ENCODE results near the gene REXO1. TPM values are rescaled to one million over a fixed set of nuclear protein-coding genes. Genes with fewer than 3 reads are reported as not detected.

Gene REXO1
- total and polyA plus RNA-seq, 9 of the 15 experiments (the other 6 are each of a cell fraction or from before 2014, with no cell fraction given), result 0.04 to 63.3 (median 15.8) TPM

- TF ChIP-seq E4F1 (CRISPR knock-in tag; IDR thresholded peaks at IDR 0.05; ENCODE audit: borderline replicate concordance) (no peak), TRIM24 (IDR thresholded peaks at IDR 0.05) (peak; percentile 69 to 81), MGA (IDR thresholded peaks at IDR 0.05) (no peak), ETS1 (conservative IDR thresholded peaks at IDR 0.05; ENCODE audit: control insufficient read depth, low read depth, low read length) (no peak)
Measured at GRCh38 chr19:1865172-1866010, 17.1 kb upstream of the REXO1 start (continued).

All from K562 (cell line).